B cell (primary cell): ENCODE measurements around the gene RFC4.

Source experiments
- EZH2 ChIP-seq: IDR thresholded peaks from 2 replicates; pipeline ENCODE4 v1.6.1; 2012; ENCODE audit warnings: borderline replicate concordance, low read depth, mild to moderate bottlenecking, moderate library complexity, low read length; ENCODE audit not compliant: insufficient read depth, poor library complexity, severe bottlenecking
- TF ChIP-seq, protein P1 (sequence below): fragments of 200-600 bp; IDR thresholded peaks from one replicate; pipeline ENCODE4 v1.8.0; 2022; ENCODE audit warnings: antibody characterized with exemption, mild to moderate bottlenecking

DNA sequence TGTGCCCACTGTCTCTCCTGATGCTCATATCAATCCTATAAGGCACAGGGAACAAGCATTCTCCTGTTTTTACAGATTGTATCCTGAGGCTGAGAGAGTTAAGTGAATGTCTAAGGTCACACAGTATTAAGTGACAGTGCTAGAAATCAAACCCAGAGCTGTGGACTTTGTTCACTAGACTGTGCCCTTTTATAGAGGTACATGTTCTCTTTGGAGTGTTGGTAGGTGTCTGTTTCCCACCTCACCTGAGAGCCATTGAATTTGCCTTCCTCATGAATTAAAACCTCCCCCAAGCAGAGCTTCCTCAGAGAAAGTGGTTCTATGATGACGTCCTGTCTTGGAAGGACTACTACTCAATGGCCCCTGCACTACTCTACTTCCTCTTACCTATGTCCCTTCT lies 48.7 kb upstream of the RFC4 start:
- TF ChIP-seq EZH2 = no peak
- TF ChIP-seq, protein P1, sequence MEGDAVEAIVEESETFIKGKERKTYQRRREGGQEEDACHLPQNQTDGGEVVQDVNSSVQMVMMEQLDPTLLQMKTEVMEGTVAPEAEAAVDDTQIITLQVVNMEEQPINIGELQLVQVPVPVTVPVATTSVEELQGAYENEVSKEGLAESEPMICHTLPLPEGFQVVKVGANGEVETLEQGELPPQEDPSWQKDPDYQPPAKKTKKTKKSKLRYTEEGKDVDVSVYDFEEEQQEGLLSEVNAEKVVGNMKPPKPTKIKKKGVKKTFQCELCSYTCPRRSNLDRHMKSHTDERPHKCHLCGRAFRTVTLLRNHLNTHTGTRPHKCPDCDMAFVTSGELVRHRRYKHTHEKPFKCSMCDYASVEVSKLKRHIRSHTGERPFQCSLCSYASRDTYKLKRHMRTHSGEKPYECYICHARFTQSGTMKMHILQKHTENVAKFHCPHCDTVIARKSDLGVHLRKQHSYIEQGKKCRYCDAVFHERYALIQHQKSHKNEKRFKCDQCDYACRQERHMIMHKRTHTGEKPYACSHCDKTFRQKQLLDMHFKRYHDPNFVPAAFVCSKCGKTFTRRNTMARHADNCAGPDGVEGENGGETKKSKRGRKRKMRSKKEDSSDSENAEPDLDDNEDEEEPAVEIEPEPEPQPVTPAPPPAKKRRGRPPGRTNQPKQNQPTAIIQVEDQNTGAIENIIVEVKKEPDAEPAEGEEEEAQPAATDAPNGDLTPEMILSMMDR = no peak
